ENCODE measurements around the gene SH2B3. TPM values are rescaled to one million over a fixed set of nuclear protein-coding genes. Genes with fewer than 3 reads are reported as not detected.
"Not testable (repeated sequence)": the region's sequence is repeated elsewhere in the genome, so short reads cannot be mapped to it uniquely, and the experiment has no call there.

Gene SH2B3
- total and polyA plus RNA-seq, 12 donors, result 9.9 to 61.4 (median 38.1) TPM

DNA sequence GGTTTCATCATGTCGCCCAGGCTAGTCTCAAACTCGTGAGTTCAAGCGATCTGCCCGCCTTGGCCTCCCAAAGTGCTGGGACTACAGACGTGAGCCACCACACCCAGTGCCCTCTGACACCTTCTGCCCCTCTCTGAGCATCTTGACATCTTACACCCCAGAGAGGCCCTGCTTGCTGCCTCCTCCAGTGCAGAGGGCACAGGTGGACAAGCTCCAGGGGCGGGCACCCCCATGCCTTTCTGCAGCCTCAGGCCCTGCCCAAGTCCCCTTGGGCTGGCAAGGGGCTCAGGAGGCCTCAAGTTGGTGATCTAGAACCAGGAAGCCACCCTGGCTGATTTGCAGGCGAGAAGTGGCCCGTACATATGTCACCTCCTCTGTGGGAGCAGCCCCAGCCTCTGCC, 11.2 kb upstream of the SH2B3 start:
- no peak for DNase-seq
- no peak for ATAC-seq
- no peak overlapping the region for H3K27ac ChIP-seq
- H3K27me3 ChIP-seq, result no peaks in the 10 kb centered on the region
- H3K4me1 ChIP-seq, result peaks cover 0 to 60% (median 11%) of the 10 kb centered on the region in 9 donors
- WGBS, 2 donors, result 87 to 90% methylated on average over 8 of the region's 8 CpGs
- TF ChIP-seq, protein P1, sequence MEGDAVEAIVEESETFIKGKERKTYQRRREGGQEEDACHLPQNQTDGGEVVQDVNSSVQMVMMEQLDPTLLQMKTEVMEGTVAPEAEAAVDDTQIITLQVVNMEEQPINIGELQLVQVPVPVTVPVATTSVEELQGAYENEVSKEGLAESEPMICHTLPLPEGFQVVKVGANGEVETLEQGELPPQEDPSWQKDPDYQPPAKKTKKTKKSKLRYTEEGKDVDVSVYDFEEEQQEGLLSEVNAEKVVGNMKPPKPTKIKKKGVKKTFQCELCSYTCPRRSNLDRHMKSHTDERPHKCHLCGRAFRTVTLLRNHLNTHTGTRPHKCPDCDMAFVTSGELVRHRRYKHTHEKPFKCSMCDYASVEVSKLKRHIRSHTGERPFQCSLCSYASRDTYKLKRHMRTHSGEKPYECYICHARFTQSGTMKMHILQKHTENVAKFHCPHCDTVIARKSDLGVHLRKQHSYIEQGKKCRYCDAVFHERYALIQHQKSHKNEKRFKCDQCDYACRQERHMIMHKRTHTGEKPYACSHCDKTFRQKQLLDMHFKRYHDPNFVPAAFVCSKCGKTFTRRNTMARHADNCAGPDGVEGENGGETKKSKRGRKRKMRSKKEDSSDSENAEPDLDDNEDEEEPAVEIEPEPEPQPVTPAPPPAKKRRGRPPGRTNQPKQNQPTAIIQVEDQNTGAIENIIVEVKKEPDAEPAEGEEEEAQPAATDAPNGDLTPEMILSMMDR (IDR thresholded peaks at IDR 0.05), result no peak
- no peak overlapping the region for H3K4me3 ChIP-seq
- intact Hi-C loops (cut with DNase I), result loop anchor here in 8 of 10 donors (10.0 kb wide), 4 partner anchors 130 to 280 kb away; no protein-coding TSS in a partner anchor
- H3K9me3 ChIP-seq, result no peaks in the 10 kb centered on the region
- H3K36me3 ChIP-seq, result no peaks in the 10 kb centered on the region

DNA sequence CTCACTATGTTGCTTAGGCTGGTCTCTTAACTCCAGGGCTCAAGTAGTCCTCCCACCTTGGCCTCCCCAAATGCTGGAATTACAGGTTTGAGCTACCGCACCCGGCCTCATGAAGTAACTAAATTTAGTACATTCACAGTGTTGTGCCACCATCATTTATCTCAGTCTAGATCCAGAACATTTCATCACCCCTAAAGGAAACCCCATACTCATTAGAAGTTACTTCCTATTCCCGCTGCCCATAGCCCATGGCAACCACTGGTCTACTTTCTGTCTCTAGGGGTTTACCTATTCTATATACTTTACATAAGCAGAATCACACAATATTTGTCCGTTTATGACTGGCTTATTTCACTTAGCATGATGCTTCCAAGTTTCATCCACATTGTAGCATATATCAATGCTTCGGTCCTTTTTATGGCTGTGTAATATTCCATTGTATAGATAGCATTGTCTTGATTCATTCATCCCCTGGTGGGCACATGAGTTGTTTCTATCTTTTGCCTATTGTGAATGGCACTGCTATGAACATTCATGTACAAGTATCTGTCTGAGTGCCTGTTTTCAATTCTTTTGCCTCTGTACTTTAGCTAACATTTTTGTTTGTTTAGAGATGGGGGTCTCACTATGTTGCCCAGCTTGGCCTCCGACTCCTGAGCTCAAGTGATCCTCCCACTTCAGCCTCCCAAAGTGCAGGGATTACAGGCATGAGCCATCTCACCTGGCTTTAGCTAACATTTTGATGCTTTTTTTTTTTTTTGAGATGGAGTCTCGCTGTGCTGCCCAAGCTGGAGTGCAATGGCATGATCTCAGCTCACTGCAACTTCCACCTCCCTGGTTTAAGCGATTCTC, 10.2 kb upstream of the SH2B3 start:
- Histone ChIP-seq H3K36me3 (no peaks in the 10 kb centered on the region), H3K27me3 (no peaks in the 10 kb centered on the region), H3K4me3 (no peak overlapping the region), H3K9me3 (no peaks in the 10 kb centered on the region), H3K27ac (no peak overlapping the region), H3K4me1 (peaks cover 0 to 59% (median 11%) of the 10 kb centered on the region in 9 donors)
- TF ChIP-seq, protein P1 (IDR thresholded peaks at IDR 0.05), result no peak
- no peak for DNase-seq
- no peak for ATAC-seq
- intact Hi-C loops (cut with DNase I), result loop anchor here (2.0 to 10.0 kb wide), 11 partner anchors 55 to 279 kb away; no protein-coding TSS in a partner anchor
- 83 to 88% methylated on average over 8 of the region's 8 CpGs for WGBS, 2 donors

DNA sequence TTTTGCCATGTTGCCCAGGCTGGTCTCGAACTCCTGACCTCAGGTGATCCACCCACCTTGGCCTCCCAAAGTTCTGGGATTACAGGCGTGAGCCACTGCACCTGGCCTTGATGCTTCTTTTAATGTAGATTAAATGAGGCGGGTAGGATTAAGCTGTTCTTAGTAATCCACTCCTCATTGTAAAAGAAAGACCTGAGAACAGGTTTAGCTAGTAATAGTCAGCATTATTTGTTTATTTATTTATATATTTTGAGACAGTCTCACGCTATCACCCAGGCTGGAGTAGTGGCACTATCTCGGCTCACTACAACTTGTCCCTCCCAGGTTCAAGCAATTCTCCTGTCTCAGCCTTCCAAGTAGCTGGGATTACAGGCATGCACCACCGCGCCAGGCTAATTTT, 9.5 kb upstream of the SH2B3 start:
- H3K36me3 ChIP-seq, H3K27me3 ChIP-seq, ATAC-seq, H3K9me3 ChIP-seq, DNase-seq, H3K4me3 ChIP-seq: not testable (repeated sequence)
- peak overlapping the region in 4 of 10 donors; percentile 62 to 74 (median 66) for H3K27ac ChIP-seq
- peaks cover 0 to 55% (median 11%) of the 10 kb centered on the region in 9 donors for H3K4me1 ChIP-seq
- intact Hi-C loops (cut with DNase I), result loop anchor here (2.0 to 10.0 kb wide), 11 partner anchors 55 to 279 kb away; no protein-coding TSS in a partner anchor
- 90 to 95% methylated on average over 7 of the region's 7 CpGs for WGBS, 2 donors

DNA sequence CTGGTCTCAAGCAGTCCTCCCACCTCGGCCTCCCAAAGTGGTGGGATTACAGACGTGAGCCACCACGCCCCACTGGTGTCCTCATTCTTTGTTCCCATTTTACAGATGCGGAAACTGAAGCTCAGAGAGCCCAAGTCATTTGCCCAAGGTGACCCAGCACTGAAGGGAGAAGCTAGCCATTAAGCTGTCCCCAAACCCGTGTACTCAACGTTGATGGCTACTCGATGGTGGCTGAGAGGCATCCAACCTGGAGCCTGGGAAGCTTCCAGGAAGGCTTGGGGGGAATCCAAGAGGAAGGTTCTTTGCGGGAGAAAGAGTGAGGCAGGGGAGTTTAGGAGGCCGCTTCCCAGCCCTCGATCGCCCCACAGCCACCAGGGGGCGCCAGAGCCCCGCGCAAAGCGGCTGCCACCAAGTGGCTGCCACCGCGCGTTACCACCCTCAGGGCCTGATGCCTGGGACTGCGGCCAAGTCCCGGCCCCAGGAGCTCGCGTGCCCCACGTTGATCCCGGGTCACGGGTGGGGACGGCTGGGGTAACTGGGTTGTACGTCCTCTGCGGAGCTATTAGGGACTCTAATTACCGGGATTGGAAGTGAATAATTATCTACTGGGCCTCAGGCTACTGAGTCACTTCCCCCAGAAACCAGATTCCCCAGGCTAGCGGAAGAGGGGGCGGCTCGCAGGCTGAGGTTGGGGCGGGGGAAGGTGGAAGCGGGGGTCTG, 8.8 kb upstream of the SH2B3 start:
- Histone ChIP-seq H3K27ac (peak overlapping the region in 8 of 10 donors; percentile 26 to 74 (median 64)), H3K27me3 (no peaks in the 10 kb centered on the region), H3K4me1 (peaks cover 0 to 55% (median 11%) of the 10 kb centered on the region in 9 donors), H3K9me3 (no peaks in the 10 kb centered on the region), H3K36me3 (no peaks in the 10 kb centered on the region), H3K4me3 (peak overlapping the region in 7 of 10 donors; percentile 19 to 46 (median 38))
- ATAC-seq, result peak; percentile 84 to 91 (median 88)
- TF ChIP-seq, protein P1 (IDR thresholded peaks at IDR 0.05), result peak in 8 of 9 donors; percentile 99 to 100 (median 99)
- intact Hi-C loops (cut with DNase I), result loop anchor here (1.0 to 10.0 kb wide), 13 partner anchors 54 to 278 kb away; no protein-coding TSS in a partner anchor
- 9 to 10% methylated on average over 34 of the region's 34 CpGs for WGBS, 2 donors
- peak; percentile 84 to 91 for DNase-seq

All from heart right ventricle (tissue), 16 donors.